Testis (tissue), 3 donors: ENCODE results near the gene P2RY12. TPM values are rescaled to one million over a fixed set of nuclear protein-coding genes. Genes with fewer than 3 reads are reported as not detected.

ENCODE experiments used
- DNase-seq: peaks from one replicate; pipeline ENCODE4 v3.0.0-alpha.2; 2019
- H3K27ac ChIP-seq, 2 donors: fragments of 200-600 bp; sonication (generic); one replicate each; pipeline ENCODE4 v1.5.1; 2019
- H3K27me3 ChIP-seq: fragments of 200-600 bp; sonication (generic); one replicate; pipeline ENCODE4 v1.5.1; 2019
- H3K36me3 ChIP-seq: fragments of 200-600 bp; sonication (generic); one replicate; pipeline ENCODE4 v1.5.1; 2017; ENCODE audit warnings: low read depth; ENCODE audit errors: missing control alignments
- H3K4me1 ChIP-seq: fragments of 200-600 bp; sonication (generic); one replicate; pipeline ENCODE4 v1.5.1; 2019
- H3K4me3 ChIP-seq, 2 donors: fragments of 200-600 bp; sonication (generic); one replicate each; pipeline ENCODE4 v1.5.1; 2017 to 2019
- H3K9me3 ChIP-seq: fragments of 200-600 bp; sonication (generic); one replicate; pipeline ENCODE4 v1.5.1; 2017
- POLR2A ChIP-seq: fragments of 450-650 bp; IDR thresholded peaks from one replicate; pipeline ENCODE4 v1.6.1; 2017; ENCODE audit warnings: antibody characterized with exemption, mild to moderate bottlenecking, moderate library complexity
- WGBS, 2 donors: methylation state at CpG; one replicate each; pipeline ENCODE4 v1.1.5; 2018; 5-methylcytosine and 5-hydroxymethylcytosine counted together
- intact Hi-C: fragments of 100-400 bp; cut with DNase I; formaldehyde crosslinking; loops from one replicate; pipeline ENCODE4 v1.15.1; 2023; ENCODE audit warnings: low total_unique reads
- polyA plus RNA-seq: library from polyadenylated mRNA; stranded (reverse); fragments of 350-450 nt; fragmentation: Illumina TruSeq; extraction: RNeasy Lipid Tissue Mini Kit (QIAGEN cat#74804); gene quantifications from one replicate; pipeline ENCODE4 v1.2.3, GENCODE V29; 2014; ENCODE audit warnings: low read depth, low replicate concordance; ENCODE audit not compliant: insufficient read depth
- total RNA-seq, 2 donors: library from RNA; depleted of rRNA; stranded (reverse); fragments of >200 nt; gene quantifications; one replicate each; pipeline ENCODE4 v1.2.3, GENCODE V29; 2016
- TF ChIP-seq, protein P1 (sequence below), 3 experiments: fragments of 450-650 bp in 2 of 3; fragments of 200-600 bp in 1 of 3; sonication (generic) in 1 of 3; IDR thresholded peaks; one replicate each; pipeline ENCODE4 v1.5.1; 2016 to 2019; ENCODE audit warnings: antibody characterized with exemption in 3 of 3, mild to moderate bottlenecking in 2 of 3, moderate library complexity in 1 of 3

The P2RY12 gene
- total and polyA plus RNA-seq, 3 donors from 2014 or later = 0.47 TPM; not detected in 2

DNA sequence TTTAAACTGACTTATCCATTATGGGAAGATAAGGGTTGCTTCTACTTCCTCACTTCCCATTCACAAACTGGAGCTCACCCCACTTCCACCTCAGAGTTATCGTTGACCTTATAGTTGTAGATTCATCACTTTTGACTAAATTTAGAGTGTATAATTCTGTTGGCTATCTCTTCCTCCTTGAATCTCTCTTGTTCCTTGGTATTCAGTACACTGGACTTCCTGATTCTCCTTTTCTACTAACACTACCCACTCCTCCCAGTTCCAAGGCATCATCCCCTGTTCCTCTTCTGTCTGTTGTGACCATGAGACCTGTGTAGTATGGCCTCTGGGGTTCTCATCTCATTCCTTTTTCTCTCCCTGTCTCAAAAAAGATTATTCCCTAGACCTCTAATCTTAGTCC is 62.0 kb downstream of the P2RY12 start:
- H3K9me3 ChIP-seq = no peaks in the 10 kb centered on the region
- intact Hi-C loops = no loop called here
- H3K27me3 ChIP-seq = no peaks in the 10 kb centered on the region
- H3K27ac ChIP-seq = no peak overlapping the region
- 79 to 92% methylated on average over 1 of the region's 1 CpG for WGBS, 2 donors
- H3K4me1 ChIP-seq = no peaks in the 10 kb centered on the region
- H3K4me3 ChIP-seq = no peak overlapping the region
- no peak for DNase-seq
- H3K36me3 ChIP-seq = no peaks in the 10 kb centered on the region
- TF ChIP-seq, protein P1, sequence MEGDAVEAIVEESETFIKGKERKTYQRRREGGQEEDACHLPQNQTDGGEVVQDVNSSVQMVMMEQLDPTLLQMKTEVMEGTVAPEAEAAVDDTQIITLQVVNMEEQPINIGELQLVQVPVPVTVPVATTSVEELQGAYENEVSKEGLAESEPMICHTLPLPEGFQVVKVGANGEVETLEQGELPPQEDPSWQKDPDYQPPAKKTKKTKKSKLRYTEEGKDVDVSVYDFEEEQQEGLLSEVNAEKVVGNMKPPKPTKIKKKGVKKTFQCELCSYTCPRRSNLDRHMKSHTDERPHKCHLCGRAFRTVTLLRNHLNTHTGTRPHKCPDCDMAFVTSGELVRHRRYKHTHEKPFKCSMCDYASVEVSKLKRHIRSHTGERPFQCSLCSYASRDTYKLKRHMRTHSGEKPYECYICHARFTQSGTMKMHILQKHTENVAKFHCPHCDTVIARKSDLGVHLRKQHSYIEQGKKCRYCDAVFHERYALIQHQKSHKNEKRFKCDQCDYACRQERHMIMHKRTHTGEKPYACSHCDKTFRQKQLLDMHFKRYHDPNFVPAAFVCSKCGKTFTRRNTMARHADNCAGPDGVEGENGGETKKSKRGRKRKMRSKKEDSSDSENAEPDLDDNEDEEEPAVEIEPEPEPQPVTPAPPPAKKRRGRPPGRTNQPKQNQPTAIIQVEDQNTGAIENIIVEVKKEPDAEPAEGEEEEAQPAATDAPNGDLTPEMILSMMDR (IDR thresholded peaks at IDR 0.05) = no peak
- no peak for TF ChIP-seq POLR2A

DNA sequence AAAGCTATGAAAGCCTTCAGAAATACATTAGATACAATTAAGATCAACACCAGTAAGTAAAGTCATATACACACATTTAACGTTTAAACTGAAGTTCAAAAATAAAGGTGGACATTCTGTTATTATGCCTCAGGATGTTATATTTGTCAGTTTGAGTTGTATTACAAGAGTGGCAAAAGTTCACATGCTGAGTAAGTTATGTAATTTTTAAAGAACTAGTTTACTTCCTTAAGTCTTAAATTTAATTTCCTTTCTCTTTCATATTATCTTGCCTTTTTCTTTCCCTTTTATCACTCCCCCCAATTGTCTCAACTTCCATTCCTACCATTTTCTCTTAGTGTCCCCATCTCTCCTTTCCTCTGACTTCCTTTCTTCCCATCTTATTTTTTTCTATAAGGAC is 63.0 kb downstream of the P2RY12 start:
- TF ChIP-seq POLR2A = no peak
- TF ChIP-seq, protein P1 (IDR thresholded peaks at IDR 0.05) = no peak
- no peak for DNase-seq
- intact Hi-C loops = no loop called here

DNA sequence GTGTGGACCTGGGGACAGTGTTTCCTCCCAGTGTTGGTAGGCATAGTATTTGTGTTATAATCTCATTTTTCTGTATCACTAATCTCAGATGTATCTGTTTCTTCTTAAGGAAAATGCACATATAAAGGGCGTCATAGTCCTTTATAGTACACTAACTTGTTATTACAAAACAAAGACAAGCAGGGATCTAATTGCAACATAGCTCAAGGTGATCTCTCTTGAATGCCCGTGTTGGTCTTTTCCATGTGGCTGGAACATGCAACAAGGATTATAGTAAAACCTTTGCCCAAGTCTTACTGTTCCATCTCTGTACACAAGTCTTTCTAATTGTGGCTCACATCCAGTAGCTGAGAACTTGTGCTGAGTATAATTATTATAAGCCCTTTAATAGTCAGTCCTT is 64.4 kb downstream of the P2RY12 start:
- Histone ChIP-seq H3K4me1 (no peaks in the 10 kb centered on the region), H3K9me3 (no peaks in the 10 kb centered on the region), H3K36me3 (no peaks in the 10 kb centered on the region), H3K4me3 (no peak overlapping the region), H3K27me3 (no peaks in the 10 kb centered on the region), H3K27ac (no peak overlapping the region)
- TF ChIP-seq POLR2A = no peak
- TF ChIP-seq, protein P1 (IDR thresholded peaks at IDR 0.05) = no peak
- intact Hi-C loops = no loop called here
- no peak for DNase-seq
- 93 to 96% methylated on average over 2 of the region's 2 CpGs for WGBS, 2 donors

More for the DNA sequence above, 63.0 kb downstream of the P2RY12 start:
- Histone ChIP-seq H3K27me3 (no peaks in the 10 kb centered on the region), H3K9me3 (no peaks in the 10 kb centered on the region), H3K4me1 (no peaks in the 10 kb centered on the region), H3K36me3 (no peaks in the 10 kb centered on the region), H3K27ac (no peak overlapping the region), H3K4me3 (no peak overlapping the region)
- 74% methylated on average over 1 of the region's 1 CpG for WGBS, 2 donors

DNA sequence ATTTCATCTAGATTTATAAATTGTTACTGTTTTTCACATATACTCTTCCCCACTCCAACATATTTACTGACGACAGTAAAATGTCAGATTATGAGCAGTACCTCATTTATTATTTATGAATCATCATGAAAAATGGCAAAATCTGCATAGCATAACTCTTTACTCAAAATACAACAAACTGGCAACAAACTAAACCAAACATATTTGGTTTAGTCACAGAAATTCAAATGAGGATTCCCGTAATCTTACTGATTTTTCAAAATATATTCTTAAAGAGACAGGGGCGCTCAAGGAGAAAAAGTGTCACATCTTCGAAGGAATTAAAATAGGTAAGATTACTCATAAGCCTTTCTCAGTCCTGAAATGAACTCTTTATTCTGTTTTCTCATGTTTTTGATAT is 64.9 kb downstream of the P2RY12 start:
- no peaks in the 10 kb centered on the region for H3K27me3 ChIP-seq
- no peaks in the 10 kb centered on the region for H3K36me3 ChIP-seq
- WGBS, 2 donors = 88 to 95% methylated on average over 4 of the region's 4 CpGs
- TF ChIP-seq, protein P1 (IDR thresholded peaks at IDR 0.05) = no peak
- TF ChIP-seq POLR2A = no peak
- no peaks in the 10 kb centered on the region for H3K4me1 ChIP-seq
- no peaks in the 10 kb centered on the region for H3K9me3 ChIP-seq
- intact Hi-C loops = no loop called here
- DNase-seq = no peak
- H3K4me3 ChIP-seq = no peak overlapping the region
- no peak overlapping the region for H3K27ac ChIP-seq

DNA sequence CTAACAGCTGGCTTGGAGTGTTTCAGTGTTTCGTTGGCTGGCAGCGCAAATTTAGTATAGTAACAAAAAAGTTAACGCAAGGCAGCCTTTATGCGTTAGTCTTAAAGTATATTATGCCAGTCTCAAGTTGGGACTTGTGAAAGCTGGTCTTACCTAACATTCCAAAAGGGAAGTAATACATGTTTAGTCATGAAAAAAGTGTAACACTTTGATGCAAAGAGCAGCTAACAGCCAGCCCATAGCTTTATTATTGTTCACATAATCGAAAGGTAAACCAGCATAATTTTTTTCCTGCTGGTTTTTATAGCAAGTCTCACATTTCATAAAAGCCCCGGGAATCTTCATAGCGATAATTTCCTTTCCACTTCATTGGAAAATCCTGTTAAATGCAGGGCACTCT is 65.6 kb downstream of the P2RY12 start:
- intact Hi-C loops = no loop called here
- no peaks in the 10 kb centered on the region for H3K4me1 ChIP-seq
- H3K36me3 ChIP-seq = no peaks in the 10 kb centered on the region
- no peak overlapping the region for H3K27ac ChIP-seq
- no peaks in the 10 kb centered on the region for H3K27me3 ChIP-seq
- DNase-seq = no peak
- 89 to 94% methylated on average over 7 of the region's 7 CpGs for WGBS, 2 donors
- H3K4me3 ChIP-seq = no peak overlapping the region
- no peaks in the 10 kb centered on the region for H3K9me3 ChIP-seq
- no peak for TF ChIP-seq POLR2A
- TF ChIP-seq, protein P1 (IDR thresholded peaks at IDR 0.05) = no peak
